B cell (primary cell): ENCODE data around the gene CYP2W1. TPM values are rescaled to one million over a fixed set of nuclear protein-coding genes. Genes with fewer than 3 reads are reported as not detected.
"Not testable (repeated sequence)": the region's sequence is repeated elsewhere in the genome, so short reads cannot be mapped to it uniquely, and the experiment has no call there.

Experiments used
- ATAC-seq: fragments of 200-7000 bp; cut with Tn5 transposase; one replicate; pipeline ENCODE4 v1.10.0; 2021; ENCODE audit warnings: low read depth, mild to moderate bottlenecking, moderate number of reproducible peaks, moderate library complexity
- CTCF ChIA-PET: fragments of 350-600 bp; sonication (Branson Sonifier 250); formaldehyde crosslinking; loops from one replicate; lab custom pipeline; 2021; ENCODE audit warnings: antibody characterized with exemption, inconsistent platforms; lab: Charles Lee
- POLR2A ChIA-PET: fragments of 350-600 bp; sonication (Branson Sonifier 250); formaldehyde crosslinking; loops from one replicate; lab custom pipeline; 2021; ENCODE audit warnings: antibody characterized with exemption; lab: Charles Lee
- DNase-seq: peaks from one replicate; pipeline ENCODE4 v3.0.0; 2013
- H2AFZ ChIP-seq: 2 replicates; pipeline ENCODE4 v1.6.1; 2012; ENCODE audit warnings: mild to moderate bottlenecking, low read depth, low read length; ENCODE audit not compliant: insufficient read depth, poor library complexity, severe bottlenecking
- H3K27ac ChIP-seq, 2 donors: 1 replicate in 1 of 2; 2 replicates in 1 of 2; pipeline ENCODE4 v1.5.1; 2012 to 2013; ENCODE audit warnings: low read length in 2 of 2, mild to moderate bottlenecking in 2 of 2, moderate library complexity in 1 of 2
- H3K27me3 ChIP-seq, 4 experiments: fragments of 200-600 bp in 1 of 4; sonication (generic) in 1 of 4; replicated peaks in 1 of 4; 1 replicate in 2 of 4; 2 replicates in 2 of 4; pipeline versions ENCODE4 v1.6.1 to v1.7.0; 2013 to 2016; ENCODE audit warnings: low read length in 3 of 4, mild to moderate bottlenecking in 2 of 4, mixed read lengths in 1 of 4, moderate library complexity in 1 of 4; ENCODE audit not compliant: insufficient read depth in 4 of 4, control insufficient read depth in 3 of 4; ENCODE audit errors: control extremely low read depth in 1 of 4
- H3K36me3 ChIP-seq, 2 experiments: replicated peaks in 1 of 2; 1 replicate in 1 of 2; 2 replicates in 1 of 2; pipeline versions ENCODE4 v1.6.1 to v1.7.1; 2013; ENCODE audit warnings: low read length in 1 of 2; ENCODE audit not compliant: insufficient read depth in 2 of 2, control insufficient read depth in 1 of 2; ENCODE audit errors: control extremely low read depth in 1 of 2, extremely low read depth in 1 of 2
- H3K4me1 ChIP-seq, 2 donors: fragments of 200-600 bp in 1 of 2; sonication (generic) in 1 of 2; 1 replicate in 1 of 2; 2 replicates in 1 of 2; pipeline versions ENCODE4 v1.5.1 to v1.6.1; 2013 to 2017; ENCODE audit warnings: low read length in 2 of 2; ENCODE audit not compliant: control insufficient read depth in 2 of 2, insufficient read depth in 2 of 2
- H3K4me2 ChIP-seq: replicated peaks from 2 replicates; pipeline ENCODE3; 2012; ENCODE audit warnings: mild to moderate bottlenecking, low read depth, low read length; ENCODE audit not compliant: poor library complexity, severe bottlenecking
- H3K4me3 ChIP-seq, 5 experiments: fragments of 200-600 bp in 1 of 5; sonication (generic) in 1 of 5; 1 replicate in 3 of 5; 2 replicates in 2 of 5; pipeline versions ENCODE4 v1.5.1 to v1.7.0; 2011 to 2016; ENCODE audit warnings: low read length in 4 of 5, mild to moderate bottlenecking in 4 of 5, low read depth in 2 of 5, control low read depth in 1 of 5, moderate library complexity in 1 of 5; ENCODE audit not compliant: insufficient read depth in 1 of 5; ENCODE audit errors: control extremely low read depth in 1 of 5, extremely low read depth in 1 of 5
- H3K79me2 ChIP-seq: fragments of 200-600 bp; sonication (generic); one replicate; pipeline ENCODE4 v1.6.0; 2016; ENCODE audit warnings: low read length; ENCODE audit not compliant: control insufficient read depth, insufficient read depth
- H3K9ac ChIP-seq: fragments of 200-600 bp; sonication (generic); 2 replicates; pipeline ENCODE4 v1.6.1; 2017; ENCODE audit warnings: mild to moderate bottlenecking, low read length, moderate library complexity
- H3K9me3 ChIP-seq, 3 donors: one replicate each; pipeline versions ENCODE4 v1.6.1 to v1.7.1; 2013; ENCODE audit warnings: low read length in 2 of 3; ENCODE audit not compliant: control insufficient read depth in 2 of 3, insufficient read depth in 1 of 3; ENCODE audit errors: control extremely low read depth in 1 of 3
- H4K20me1 ChIP-seq: 2 replicates; pipeline ENCODE4 v1.6.0; 2012; ENCODE audit warnings: mild to moderate bottlenecking, low read length; ENCODE audit not compliant: insufficient read depth, control insufficient read depth, poor library complexity, severe bottlenecking
- H3K27ac Mint-ChIP-seq: one replicate; pipeline ENCODE4 v1.8.0; 2021; ENCODE audit warnings: mixed read lengths
- H3K27me3 Mint-ChIP-seq: one replicate; pipeline ENCODE4 v1.8.0; 2021; ENCODE audit warnings: mixed read lengths
- H3K4me1 Mint-ChIP-seq: one replicate; pipeline ENCODE4 v1.8.0; 2021; ENCODE audit warnings: mixed read lengths
- H3K4me3 Mint-ChIP-seq: one replicate; pipeline ENCODE4 v1.8.0; 2021; ENCODE audit warnings: mixed read lengths
- H3K9me3 Mint-ChIP-seq: one replicate; pipeline ENCODE4 v1.8.0; 2022; ENCODE audit warnings: mixed read lengths; ENCODE audit not compliant: insufficient read depth
- CTCF ChIP-seq: fragments of 200-600 bp; IDR thresholded peaks from one replicate; pipeline ENCODE4 v1.8.0; 2022; ENCODE audit warnings: antibody characterized with exemption, mild to moderate bottlenecking
- EZH2 ChIP-seq: IDR thresholded peaks from 2 replicates; pipeline ENCODE4 v1.6.1; 2012; ENCODE audit warnings: borderline replicate concordance, low read depth, mild to moderate bottlenecking, moderate library complexity, low read length; ENCODE audit not compliant: insufficient read depth, poor library complexity, severe bottlenecking
- WGBS: methylation state at CpG from one replicate; pipeline ENCODE4 v1.1.5; 2013; ENCODE audit warnings: missing lambda C conversion rate; ENCODE audit not compliant: insufficient coverage; 5-methylcytosine and 5-hydroxymethylcytosine counted together
- intact Hi-C: fragments of 100-400 bp; cut with micrococcal nuclease; formaldehyde crosslinking; loops from one replicate; pipeline ENCODE4 v1.10.0; 2022
- polyA plus RNA-seq: library from polyadenylated mRNA; depleted of rRNA; stranded (reverse); fragments of >200 nt; gene quantifications from 2 replicates; pipeline ENCODE4 v1.2.3, GENCODE V29; 2012
- total RNA-seq, 2 donors: library from RNA; stranded (reverse); fragments of 120-200 nt in 1 of 2; gene quantifications; 1 replicate in 1 of 2; 2 replicates in 1 of 2; pipeline versions ENCODE4 v1.2.3 to v1.2.4, GENCODE V29; 2013 to 2022

CYP2W1 gene
- total and polyA plus RNA-seq, 2 donors (not counting 1 experiment from before 2014, with no cell fraction given) = not detected

GRCh38 chr7:959271-959670 lies 23.7 kb upstream of the CYP2W1 start:
- H3K4me1 Mint-ChIP-seq = peaks cover 16% of the 10 kb centered on the region
- Histone ChIP-seq H3K27ac (no peak overlapping the region), H3K4me3 (no peak overlapping the region), H4K20me1 (peaks cover 21% of the 10 kb centered on the region), H3K27me3 (peaks cover 0 to 30% (median 2%) of the 10 kb centered on the region in 4 experiments), H3K4me2 (no peak overlapping the region), H3K36me3 (no peaks in the 10 kb centered on the region), H3K4me1 (peaks cover 15 to 34% of the 10 kb centered on the region in 2 donors), H3K9ac (no peak overlapping the region), H3K9me3 (peaks cover 0 to 20% (median 0%) of the 10 kb centered on the region in 3 donors), H2AFZ (no peak overlapping the region), H3K79me2 (no peaks in the 10 kb centered on the region)
- intact Hi-C loops = no loop called here
- H3K27me3 Mint-ChIP-seq = peaks cover 19% of the 10 kb centered on the region
- 87% methylated on average over 19 of the region's 20 CpGs for WGBS
- no peaks in the 10 kb centered on the region for H3K9me3 Mint-ChIP-seq
- TF ChIP-seq CTCF (no peak), EZH2 (no peak)
- H3K27ac Mint-ChIP-seq = no peak overlapping the region
- ATAC-seq (no peak), DNase-seq (no peak)
- CTCF ChIA-PET = no interaction called here
- H3K4me3 Mint-ChIP-seq = no peak overlapping the region
- POLR2A ChIA-PET = no interaction called here

GRCh38 chr7:959740-960139 lies 23.2 kb upstream of the CYP2W1 start:
- WGBS = 88% methylated on average over 6 of the region's 10 CpGs
- H3K27me3 Mint-ChIP-seq = peaks cover 19% of the 10 kb centered on the region

More at GRCh38 chr7:959740-960139, 23.2 kb upstream of the CYP2W1 start:
- H2AFZ ChIP-seq, DNase-seq, intact Hi-C loops, H3K4me3 Mint-ChIP-seq, H3K36me3 ChIP-seq, H3K27ac ChIP-seq, H3K27ac Mint-ChIP-seq, H3K4me3 ChIP-seq, POLR2A ChIA-PET, H3K4me2 ChIP-seq, H3K9me3 Mint-ChIP-seq, CTCF ChIA-PET, ATAC-seq, H3K9ac ChIP-seq, H3K79me2 ChIP-seq: not testable (repeated sequence)
- Histone ChIP-seq H3K4me1 (peaks cover 17 to 39% of the 10 kb centered on the region in 2 donors), H4K20me1 (peaks cover 25% of the 10 kb centered on the region), H3K27me3 (peaks cover 0 to 30% (median 2%) of the 10 kb centered on the region in 4 experiments), H3K9me3 (peaks cover 0 to 20% (median 0%) of the 10 kb centered on the region in 3 donors)
- peaks cover 20% of the 10 kb centered on the region for H3K4me1 Mint-ChIP-seq
